DOHH2 (cell line): Measurements from ENCODE around the gene IRAK2.

Experiments used
- H3F3A ChIP-seq: fragments of 200-600 bp; sonication (generic), shearing (Covaris generic); 2 replicates; pipeline ENCODE4 v1.6.0; 2016; ENCODE audit warnings: antibody characterized with exemption, mild to moderate bottlenecking; ENCODE audit not compliant: control insufficient read depth, insufficient read depth
- H3K27ac ChIP-seq: fragments of 200-600 bp; sonication (generic); 2 replicates; pipeline ENCODE4 v1.5.1; 2014; ENCODE audit warnings: low read depth, mild to moderate bottlenecking, low read length, moderate library complexity
- H3K27me3 ChIP-seq: fragments of 200-600 bp; sonication (generic); 2 replicates; pipeline ENCODE4 v1.6.1; 2014; ENCODE audit warnings: mild to moderate bottlenecking, low read length, mixed read lengths; ENCODE audit not compliant: control insufficient read depth
- H3K36me3 ChIP-seq: fragments of 200-600 bp; sonication (generic); 2 replicates; pipeline ENCODE4 v1.6.1; 2014; ENCODE audit warnings: mild to moderate bottlenecking, low read length, moderate library complexity, mixed read lengths; ENCODE audit not compliant: control insufficient read depth
- H3K4me1 ChIP-seq: fragments of 200-600 bp; sonication (generic); 2 replicates; pipeline ENCODE4 v1.6.1; 2014; ENCODE audit warnings: mild to moderate bottlenecking, low read length, mixed read lengths; ENCODE audit not compliant: control insufficient read depth
- H3K4me2 ChIP-seq: fragments of 200-600 bp; sonication (generic); 2 replicates; pipeline ENCODE4 v1.6.0; 2014; ENCODE audit warnings: mild to moderate bottlenecking, low read length, moderate library complexity
- H3K4me3 ChIP-seq: fragments of 200-600 bp; sonication (generic); 2 replicates; pipeline ENCODE4 v1.5.1; 2014; ENCODE audit warnings: mild to moderate bottlenecking, low read length, mixed read lengths
- H3K79me2 ChIP-seq: fragments of 200-600 bp; sonication (generic); 2 replicates; pipeline ENCODE4 v1.6.1; 2014; ENCODE audit warnings: mild to moderate bottlenecking, low read length, mixed read lengths; ENCODE audit not compliant: control insufficient read depth
- H3K9me2 ChIP-seq: fragments of 200-600 bp; sonication (generic); replicated peaks from 2 replicates; pipeline ENCODE4 v1.6.1; 2014; ENCODE audit warnings: mild to moderate bottlenecking, low read length, mixed read lengths; ENCODE audit not compliant: control insufficient read depth
- H3K9me3 ChIP-seq: fragments of 200-600 bp; sonication (generic); 2 replicates; pipeline ENCODE4 v1.6.1; 2014; ENCODE audit warnings: antibody characterized with exemption, low read length, mixed read lengths; ENCODE audit not compliant: control insufficient read depth, insufficient read depth
- H4K20me1 ChIP-seq: fragments of 200-600 bp; sonication (generic); 2 replicates; pipeline ENCODE4 v1.6.0; 2014; ENCODE audit warnings: low read depth, mild to moderate bottlenecking, antibody characterized with exemption, low read length, moderate library complexity; ENCODE audit not compliant: control insufficient read depth, insufficient read depth
- EZH2phosphoT487 ChIP-seq: fragments of 200-600 bp; sonication (generic); IDR thresholded peaks from 2 replicates; pipeline ENCODE4 v1.6.1; 2017; ENCODE audit warnings: borderline replicate concordance, mild to moderate bottlenecking, antibody characterized with exemption, low read length, moderate library complexity, mixed read lengths
- TF ChIP-seq, protein P1 (sequence below): fragments of 200-600 bp; sonication (generic); IDR thresholded peaks from one replicate; pipeline ENCODE4 v1.5.1; 2014; ENCODE audit warnings: antibody characterized with exemption, mild to moderate bottlenecking, low read depth, low read length; ENCODE audit not compliant: poor library complexity, severe bottlenecking

IRAK2 gene

DNA sequence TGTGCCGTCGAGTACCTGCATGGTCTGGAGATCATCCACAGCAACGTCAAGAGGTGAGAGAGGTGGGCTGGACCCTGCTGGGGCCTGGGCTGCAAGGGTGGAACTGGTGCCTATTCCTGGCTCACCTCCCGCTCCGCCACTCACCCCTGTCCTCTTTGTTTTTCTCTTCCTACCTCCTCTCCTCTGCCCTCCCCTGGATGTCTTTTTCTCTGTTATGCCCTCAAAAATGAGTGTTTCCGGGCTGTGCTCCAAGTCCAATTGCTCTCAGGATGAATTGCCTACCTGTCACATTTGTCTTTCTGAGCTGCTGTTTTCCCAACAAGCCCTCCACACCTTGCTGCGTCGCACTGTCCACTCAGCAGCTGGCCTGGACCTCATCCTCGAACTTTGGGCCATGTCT is 55.0 kb downstream of the IRAK2 start:
- Histone ChIP-seq H3K27ac (peak overlapping the region; percentile 99), H3K4me2 (peak overlapping the region; percentile 74), H3K4me1 (peaks cover 77% of the 10 kb centered on the region), H4K20me1 (no peaks in the 10 kb centered on the region), H3F3A (peaks cover 27% of the 10 kb centered on the region), H3K9me3 (no peaks in the 10 kb centered on the region), H3K36me3 (peaks cover 63% of the 10 kb centered on the region), H3K9me2 (no peaks in the 10 kb centered on the region), H3K79me2 (no peaks in the 10 kb centered on the region), H3K4me3 (peak overlapping the region; percentile 7; the same call in 1 of the 2 replicates), H3K27me3 (no peaks in the 10 kb centered on the region)
- TF ChIP-seq, protein P1, sequence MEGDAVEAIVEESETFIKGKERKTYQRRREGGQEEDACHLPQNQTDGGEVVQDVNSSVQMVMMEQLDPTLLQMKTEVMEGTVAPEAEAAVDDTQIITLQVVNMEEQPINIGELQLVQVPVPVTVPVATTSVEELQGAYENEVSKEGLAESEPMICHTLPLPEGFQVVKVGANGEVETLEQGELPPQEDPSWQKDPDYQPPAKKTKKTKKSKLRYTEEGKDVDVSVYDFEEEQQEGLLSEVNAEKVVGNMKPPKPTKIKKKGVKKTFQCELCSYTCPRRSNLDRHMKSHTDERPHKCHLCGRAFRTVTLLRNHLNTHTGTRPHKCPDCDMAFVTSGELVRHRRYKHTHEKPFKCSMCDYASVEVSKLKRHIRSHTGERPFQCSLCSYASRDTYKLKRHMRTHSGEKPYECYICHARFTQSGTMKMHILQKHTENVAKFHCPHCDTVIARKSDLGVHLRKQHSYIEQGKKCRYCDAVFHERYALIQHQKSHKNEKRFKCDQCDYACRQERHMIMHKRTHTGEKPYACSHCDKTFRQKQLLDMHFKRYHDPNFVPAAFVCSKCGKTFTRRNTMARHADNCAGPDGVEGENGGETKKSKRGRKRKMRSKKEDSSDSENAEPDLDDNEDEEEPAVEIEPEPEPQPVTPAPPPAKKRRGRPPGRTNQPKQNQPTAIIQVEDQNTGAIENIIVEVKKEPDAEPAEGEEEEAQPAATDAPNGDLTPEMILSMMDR, result no peak
- TF ChIP-seq EZH2phosphoT487, result no peak

DNA sequence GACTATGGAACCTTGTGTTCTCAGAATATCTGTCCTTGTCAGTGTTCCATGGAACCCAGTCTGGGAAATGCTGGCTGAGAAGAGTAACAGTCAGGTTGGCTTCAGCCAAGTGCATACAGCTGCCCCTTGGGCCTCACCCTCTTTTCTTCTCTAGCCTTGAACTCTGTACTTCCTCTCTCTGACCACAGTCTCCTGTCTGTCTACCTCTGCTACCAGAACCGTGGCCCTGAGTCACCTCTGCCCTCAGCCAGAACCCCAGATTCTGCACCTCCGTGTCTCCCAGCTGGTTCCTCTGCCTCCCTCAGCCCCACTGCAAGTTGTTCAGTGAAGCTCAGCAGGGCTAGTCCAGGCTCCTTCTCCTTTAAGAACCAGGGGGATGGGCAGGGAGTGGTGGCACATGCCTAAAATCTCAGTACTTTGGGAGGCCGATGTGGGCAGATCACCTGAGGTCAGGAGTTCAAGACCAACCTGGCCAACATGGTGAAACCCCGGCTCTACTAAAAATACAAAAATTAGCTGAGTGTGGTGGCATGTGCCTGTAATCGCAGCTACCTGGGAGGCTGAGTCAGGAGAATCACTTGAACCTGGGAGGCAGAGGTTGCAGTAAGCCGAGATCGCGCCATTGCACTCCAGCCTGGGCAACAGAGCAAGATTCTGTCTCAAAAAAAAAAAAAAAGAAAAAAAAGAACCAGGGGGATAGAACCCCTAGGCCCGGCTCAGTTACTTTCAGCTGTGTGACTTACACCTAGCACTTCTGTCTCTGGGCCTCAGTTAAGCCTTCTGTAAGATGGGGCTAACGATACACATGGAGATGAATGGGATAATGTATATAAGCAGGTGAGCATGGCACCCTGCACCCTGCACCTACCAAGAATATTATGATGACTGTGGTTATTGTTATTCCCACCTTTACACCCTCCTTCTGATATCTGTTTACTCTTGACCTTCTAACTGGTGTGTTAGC is 59.2 kb downstream of the IRAK2 start:
- Histone ChIP-seq H3K9me2 (no peaks in the 10 kb centered on the region), H3K27me3 (no peaks in the 10 kb centered on the region), H3K9me3 (no peaks in the 10 kb centered on the region), H4K20me1 (no peaks in the 10 kb centered on the region), H3K79me2 (0 out of 2 replicates have a peak, but pooled peaks cover 2% of the 10 kb centered on the region), H3K27ac (peak overlapping the region; percentile 99), H3F3A (peaks cover 40% of the 10 kb centered on the region), H3K4me1 (peaks cover 98% of the 10 kb centered on the region), H3K36me3 (peaks cover 59% of the 10 kb centered on the region), H3K4me2 (peak overlapping the region; percentile 100), H3K4me3 (peak overlapping the region; percentile 25; the same call in 1 of the 2 replicates)
- TF ChIP-seq, protein P1, result no peak
- TF ChIP-seq EZH2phosphoT487, result no peak

DNA sequence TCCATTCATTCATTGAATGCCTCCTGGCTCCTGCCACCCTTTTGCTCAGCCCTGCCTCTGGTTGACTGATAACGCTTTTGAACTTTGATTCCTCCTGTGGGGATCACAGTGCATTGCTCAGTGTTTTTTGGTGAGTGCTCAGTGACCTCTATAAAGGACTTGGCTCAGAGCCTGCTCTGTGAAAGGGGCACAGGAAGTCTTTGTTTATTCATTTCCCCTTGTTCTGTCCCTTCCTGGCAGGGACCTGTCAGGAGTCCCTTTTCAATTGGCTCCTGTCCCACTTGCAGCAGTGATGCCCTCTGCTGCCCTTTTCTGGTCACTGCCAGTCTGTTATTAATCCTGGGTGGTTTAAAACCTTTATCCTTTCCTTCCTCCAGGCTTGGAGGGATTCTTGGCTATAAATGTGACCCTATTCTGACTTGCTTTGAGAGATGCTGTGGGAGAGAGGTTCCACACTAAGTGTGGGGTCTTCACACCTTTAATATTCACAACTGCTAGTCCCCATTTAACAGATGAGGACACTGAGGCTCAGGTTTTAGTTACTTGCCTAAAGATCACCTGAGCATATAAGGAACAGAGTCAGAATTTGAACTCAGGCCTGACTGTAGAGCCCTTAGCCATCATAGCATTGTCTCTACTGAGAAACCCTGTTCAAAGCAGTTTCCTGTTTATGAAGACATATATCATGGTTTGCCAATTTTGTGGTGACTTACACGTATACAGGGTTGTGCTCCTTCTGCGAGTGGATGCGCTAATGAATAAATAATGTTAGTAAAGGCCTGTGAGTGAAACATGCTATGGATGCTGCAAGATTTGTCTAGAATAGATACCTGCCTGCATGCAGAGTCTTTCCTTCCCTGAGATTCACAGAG is 60.3 kb downstream of the IRAK2 start:
- Histone ChIP-seq H3K4me2 (peak overlapping the region; percentile 100), H3F3A (peaks cover 38% of the 10 kb centered on the region), H3K9me2 (no peaks in the 10 kb centered on the region), H3K27ac (peak overlapping the region; percentile 99), H3K4me3 (peak overlapping the region; percentile 85), H3K4me1 (peaks cover 89% of the 10 kb centered on the region), H4K20me1 (no peaks in the 10 kb centered on the region), H3K36me3 (peaks cover 61% of the 10 kb centered on the region), H3K9me3 (no peaks in the 10 kb centered on the region), H3K79me2 (0 out of 2 replicates have a peak, but pooled peaks cover 2% of the 10 kb centered on the region), H3K27me3 (no peaks in the 10 kb centered on the region)
- TF ChIP-seq, protein P1, result peak; percentile 95
- TF ChIP-seq EZH2phosphoT487, result no peak
